Measurements from ENCODE around the gene SMCO3.

GRCh38 chr12:14853961-14854360 is 40.0 kb upstream of the SMCO3 start:
- no peak for TF ChIP-seq CTCF (IDR thresholded peaks at IDR 0.05)
- TF ChIP-seq EP300 (IDR thresholded peaks at IDR 0.05), result no peak

Measured in upper lobe of left lung (tissue), 4 donors.